Neuronal stem cell (in vitro differentiated cells): Measurements from ENCODE around the gene RSPO4.

Experiments
- DNase-seq: peaks from one replicate; pipeline ENCODE4 v3.0.0-alpha.2; 2013; ENCODE audit warnings: low spot score
- H2AFZ ChIP-seq: one replicate; pipeline ENCODE4 v1.6.1; 2013; ENCODE audit warnings: mild to moderate bottlenecking, low read length, inconsistent platforms
- H2AK5ac ChIP-seq: 2 replicates; pipeline ENCODE4 v1.6.1; 2013; ENCODE audit warnings: low read depth, mild to moderate bottlenecking, inconsistent platforms, low read length, moderate library complexity, mixed read lengths
- H2BK120ac ChIP-seq: 2 replicates; pipeline ENCODE4 v1.6.1; 2013; ENCODE audit warnings: low read depth, mild to moderate bottlenecking, inconsistent platforms, low read length, moderate library complexity, mixed read lengths
- H2BK12ac ChIP-seq: one replicate; pipeline ENCODE4 v1.6.1; 2013; ENCODE audit warnings: low read length, inconsistent platforms
- H2BK15ac ChIP-seq: 2 replicates; pipeline ENCODE4 v1.6.1; 2013; ENCODE audit warnings: mild to moderate bottlenecking, low read length, inconsistent platforms, mixed read lengths
- H2BK5ac ChIP-seq: one replicate; pipeline ENCODE4 v1.6.1; 2013; ENCODE audit warnings: inconsistent platforms, mild to moderate bottlenecking, low read length, moderate library complexity
- H3K14ac ChIP-seq: one replicate; pipeline ENCODE4 v1.6.1; 2013; ENCODE audit warnings: low read length, inconsistent platforms
- H3K18ac ChIP-seq: 2 replicates; pipeline ENCODE4 v1.6.1; 2013; ENCODE audit warnings: low read length, inconsistent platforms
- H3K23ac ChIP-seq: 2 replicates; pipeline ENCODE4 v1.6.1; 2013; ENCODE audit warnings: low read depth, mild to moderate bottlenecking, mixed read lengths, low read length, inconsistent platforms; ENCODE audit not compliant: poor library complexity
- H3K27ac ChIP-seq: replicated peaks from 3 replicates; pipeline ENCODE4 v1.5.1; 2013; ENCODE audit warnings: low read length, inconsistent platforms
- H3K27me3 ChIP-seq, 3 experiments: 2 replicates each; pipeline ENCODE4 v1.6.1; 2013; ENCODE audit warnings: low read length in 3 of 3, mild to moderate bottlenecking in 2 of 3, inconsistent platforms in 1 of 3, low read depth in 1 of 3, mixed read lengths in 1 of 3, moderate library complexity in 1 of 3; ENCODE audit not compliant: control insufficient read depth in 3 of 3, insufficient read depth in 3 of 3
- H3K36me3 ChIP-seq, 2 donors: replicated peaks in 1 of 2; 2 replicates each; pipeline ENCODE4 v1.6.1; 2013; ENCODE audit warnings: low read length in 2 of 2; ENCODE audit not compliant: control insufficient read depth in 2 of 2, insufficient read depth in 2 of 2
- H3K4ac ChIP-seq: 2 replicates; pipeline ENCODE4 v1.6.1; 2013; ENCODE audit warnings: inconsistent platforms, mild to moderate bottlenecking, low read length, moderate library complexity
- H3K4me1 ChIP-seq, 2 donors: 1 replicate in 1 of 2; 2 replicates in 1 of 2; pipeline ENCODE4 v1.6.1; 2013; ENCODE audit warnings: low read length in 2 of 2, low read depth in 1 of 2; ENCODE audit not compliant: control insufficient read depth in 2 of 2, insufficient read depth in 1 of 2
- H3K4me2 ChIP-seq: one replicate; pipeline ENCODE4 v1.6.1; 2013; ENCODE audit warnings: mild to moderate bottlenecking, low read length, inconsistent platforms; ENCODE audit not compliant: insufficient read depth, poor library complexity, severe bottlenecking
- H3K4me3 ChIP-seq, 2 donors: 2 replicates each; pipeline ENCODE4 v1.5.1; 2013; ENCODE audit warnings: low read length in 2 of 2, mild to moderate bottlenecking in 2 of 2, inconsistent platforms in 1 of 2, moderate library complexity in 1 of 2
- H3K79me1 ChIP-seq: one replicate; pipeline ENCODE4 v1.6.1; 2013; ENCODE audit warnings: low read depth, mild to moderate bottlenecking, inconsistent platforms, low read length, moderate library complexity
- H3K9ac ChIP-seq: one replicate; pipeline ENCODE4 v1.6.1; 2013; ENCODE audit warnings: mild to moderate bottlenecking, low read depth, low read length, inconsistent platforms; ENCODE audit not compliant: poor library complexity
- H3K9me3 ChIP-seq, 2 donors: replicated peaks in 1 of 2; 2 replicates each; pipeline versions ENCODE3 to v1.6.1; 2013; ENCODE audit warnings: low read length in 2 of 2, mild to moderate bottlenecking in 2 of 2, inconsistent platforms in 1 of 2, low read depth in 1 of 2, mixed read lengths in 1 of 2, moderate library complexity in 1 of 2; ENCODE audit not compliant: control insufficient read depth in 2 of 2, insufficient read depth in 1 of 2
- H4K8ac ChIP-seq: one replicate; pipeline ENCODE4 v1.6.1; 2013; ENCODE audit warnings: low read depth, mild to moderate bottlenecking, inconsistent platforms, low read length, moderate library complexity
- H4K91ac ChIP-seq: one replicate; pipeline ENCODE4 v1.6.1; 2013; ENCODE audit warnings: low read length, low read depth, mild to moderate bottlenecking, inconsistent platforms; ENCODE audit not compliant: poor library complexity
- WGBS, 2 donors: extraction: QIAGEN DNeasy Blood & Tissue Kit; methylation state at CpG; one replicate each; pipeline ENCODE4 v1.1.7; 2013; ENCODE audit warnings: missing lambda C conversion rate in 2 of 2, mixed read lengths in 1 of 2; ENCODE audit not compliant: insufficient read length in 2 of 2, insufficient replicate concordance in 1 of 2; ENCODE audit errors: extremely low coverage in 2 of 2; 5-methylcytosine and 5-hydroxymethylcytosine counted together

The RSPO4 gene

DNA sequence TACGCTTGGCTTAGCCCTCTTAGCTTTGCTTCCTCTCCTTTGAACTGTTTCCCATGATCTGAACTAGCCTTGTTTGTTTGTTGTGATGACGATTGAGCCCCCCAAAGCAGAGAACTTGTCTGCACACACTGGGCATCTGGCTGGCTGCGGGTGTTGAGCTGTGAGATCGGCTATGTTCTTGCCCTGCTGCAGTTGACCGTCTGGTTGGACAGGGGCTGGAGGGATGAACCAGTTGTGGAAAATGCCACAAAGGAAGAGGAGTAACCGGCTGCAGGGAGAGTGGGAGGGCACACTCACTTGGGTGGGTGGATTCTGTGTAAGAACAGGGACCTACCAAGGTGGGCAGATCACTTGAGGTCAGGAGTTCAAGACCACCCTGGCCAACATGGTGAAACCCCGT lies 12.4 kb upstream of the RSPO4 start:
- H3K27ac ChIP-seq, result no peak overlapping the region
- H2BK12ac ChIP-seq, result no peak overlapping the region
- no peak overlapping the region for H4K8ac ChIP-seq
- H3K27me3 ChIP-seq, result peaks cover 0 to 6% (median 0%) of the 10 kb centered on the region in 3 experiments
- no peak overlapping the region for H3K4me3 ChIP-seq
- WGBS, 2 donors, result no CpG with 5 or more reads among the region's 7 CpGs
- no peak overlapping the region for H4K91ac ChIP-seq
- H3K9me3 ChIP-seq, result no peaks in the 10 kb centered on the region
- H3K4me1 ChIP-seq, result no peaks in the 10 kb centered on the region
- no peak for DNase-seq
- no peak overlapping the region for H3K18ac ChIP-seq
- H3K14ac ChIP-seq, result no peak overlapping the region
- H2BK15ac ChIP-seq, result no peak overlapping the region
- H3K4ac ChIP-seq, result no peak overlapping the region
- H2AK5ac ChIP-seq, result no peak overlapping the region
- no peaks in the 10 kb centered on the region for H3K79me1 ChIP-seq
- no peak overlapping the region for H2BK120ac ChIP-seq
- H3K23ac ChIP-seq, result no peak overlapping the region
- H3K9ac ChIP-seq, result no peak overlapping the region
- H3K4me2 ChIP-seq, result no peak overlapping the region
- no peak overlapping the region for H2AFZ ChIP-seq
- no peaks in the 10 kb centered on the region for H3K36me3 ChIP-seq
- no peak overlapping the region for H2BK5ac ChIP-seq

DNA sequence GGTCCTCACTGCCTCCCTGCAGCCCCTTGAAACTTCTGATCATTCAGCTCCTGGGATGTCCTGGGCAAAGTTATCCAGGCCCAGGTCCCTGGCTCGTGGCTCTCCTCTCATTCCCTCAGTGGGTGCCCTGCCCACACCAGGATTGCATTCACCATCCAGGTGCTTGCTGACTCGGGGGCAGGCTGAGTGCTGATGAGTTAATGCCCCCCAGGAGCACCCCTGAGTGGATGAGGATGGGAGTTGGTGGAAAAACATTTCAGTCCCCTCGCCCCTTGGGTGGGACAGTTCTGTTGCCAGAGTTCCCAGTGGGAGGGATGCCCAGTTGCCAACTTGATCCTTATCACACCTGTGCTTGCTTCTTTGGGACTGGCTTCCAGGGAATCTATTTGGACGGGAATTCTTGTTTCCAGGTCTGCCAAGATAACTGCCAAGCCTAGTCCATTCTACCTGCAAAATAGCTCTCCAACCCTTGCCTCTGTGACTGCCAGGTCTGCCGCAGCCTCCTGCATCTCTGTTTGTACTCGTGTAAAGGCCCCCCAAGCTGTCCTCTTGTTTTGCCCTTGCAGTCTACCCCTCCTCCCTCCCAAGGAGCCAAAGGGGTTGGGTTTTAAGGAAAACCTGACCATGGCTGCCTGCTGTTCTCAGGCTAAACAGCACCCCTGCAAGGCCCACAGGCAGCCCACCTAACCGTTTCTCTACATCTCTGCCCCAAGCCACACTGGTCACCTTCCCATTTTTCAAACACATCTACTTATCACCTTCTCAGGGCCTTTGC lies 11.6 kb upstream of the RSPO4 start:
- Histone ChIP-seq H4K91ac (no peak overlapping the region), H3K4me2 (no peak overlapping the region), H2BK12ac (no peak overlapping the region), H3K4me1 (no peaks in the 10 kb centered on the region), H3K4ac (no peak overlapping the region), H4K8ac (no peak overlapping the region), H3K79me1 (no peaks in the 10 kb centered on the region), H3K36me3 (no peaks in the 10 kb centered on the region), H3K18ac (peak overlapping the region; percentile 27), H2BK120ac (peak overlapping the region; percentile 11), H3K4me3 (no peak overlapping the region), H2AFZ (no peak overlapping the region), H3K9me3 (no peaks in the 10 kb centered on the region), H3K27me3 (peaks cover 0 to 8% (median 0%) of the 10 kb centered on the region in 3 experiments), H3K27ac (no peak overlapping the region), H3K23ac (no peak overlapping the region), H2AK5ac (peak overlapping the region; percentile 22), H3K9ac (no peak overlapping the region), H2BK5ac (no peak overlapping the region), H2BK15ac (no peak overlapping the region), H3K14ac (no peak overlapping the region)
- no peak for DNase-seq
- 100% methylated on average over 1 of the region's 7 CpGs; no CpG with 5 or more reads in 1 of the 2 donors for WGBS, 2 donors

DNA sequence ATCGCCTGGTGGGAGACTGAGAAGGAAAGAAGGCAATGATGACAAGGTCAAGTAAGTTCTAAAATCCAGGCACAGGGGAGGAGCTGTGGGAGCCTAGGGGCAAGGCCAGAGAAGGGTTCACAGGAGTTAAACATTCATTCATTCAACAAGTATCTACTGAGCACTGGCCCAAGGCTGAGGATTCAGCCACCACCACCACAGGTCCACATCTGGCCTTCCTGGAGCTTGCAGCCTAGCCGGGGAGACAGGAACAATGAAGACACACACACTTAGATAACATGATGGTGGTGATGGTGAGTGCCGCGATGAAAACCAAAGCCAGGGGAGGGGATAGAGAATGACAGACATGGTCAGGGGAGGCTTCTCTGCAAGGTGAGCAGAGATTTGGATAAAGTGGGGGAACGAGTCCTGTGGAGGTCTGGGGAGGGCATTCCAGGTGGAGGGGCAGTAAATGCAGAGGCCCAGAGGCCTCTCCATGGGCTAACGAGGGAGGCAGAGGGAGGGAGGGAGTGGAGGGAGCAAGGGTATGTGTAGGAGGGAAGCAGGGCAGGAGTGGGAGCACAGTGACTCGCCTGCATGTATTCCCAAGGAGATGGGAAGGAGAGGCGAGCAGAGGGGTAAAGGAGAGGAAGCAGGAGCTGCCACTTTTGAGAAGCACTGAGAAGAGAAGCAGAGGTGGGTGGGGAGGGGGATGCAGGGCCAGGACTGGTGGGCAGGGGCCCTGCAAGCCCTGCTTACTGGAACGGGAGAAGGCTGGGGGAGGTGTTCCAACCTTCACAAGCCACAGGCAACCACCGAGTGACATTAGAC lies 10.5 kb upstream of the RSPO4 start:
- Histone ChIP-seq H3K9me3 (no peaks in the 10 kb centered on the region), H3K79me1 (no peaks in the 10 kb centered on the region)

DNA sequence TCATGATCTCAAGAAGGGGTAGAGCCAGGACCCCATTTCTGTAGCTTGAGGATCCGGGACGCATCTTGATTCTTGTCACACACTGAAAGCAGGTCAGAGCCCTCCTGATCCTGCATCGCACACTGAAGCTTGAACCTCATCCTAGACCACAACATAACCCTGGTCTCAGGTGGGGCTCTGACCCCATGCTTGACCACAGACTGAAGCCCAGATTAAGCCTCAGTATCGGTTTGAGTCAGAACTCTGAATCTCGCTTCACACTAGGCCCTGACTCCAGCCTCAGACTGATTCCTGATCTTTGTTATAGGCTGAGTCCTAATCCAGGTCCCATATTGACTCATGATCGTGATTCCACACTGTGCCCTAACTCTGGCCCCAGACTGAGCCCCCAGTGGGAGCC lies 8.5 kb upstream of the RSPO4 start:
- H3K4me2 ChIP-seq, result no peak overlapping the region
- no peak overlapping the region for H2BK5ac ChIP-seq
- WGBS, 2 donors, result no CpG with 5 or more reads among the region's 6 CpGs
- H3K36me3 ChIP-seq, result no peaks in the 10 kb centered on the region
- no peak overlapping the region for H2AFZ ChIP-seq
- H4K8ac ChIP-seq, result no peak overlapping the region
- no peak overlapping the region for H2AK5ac ChIP-seq
- H4K91ac ChIP-seq, result no peak overlapping the region
- no peak overlapping the region for H3K27ac ChIP-seq
- no peaks in the 10 kb centered on the region for H3K79me1 ChIP-seq
- no peak overlapping the region for H2BK120ac ChIP-seq
- no peak overlapping the region for H3K9ac ChIP-seq
- DNase-seq, result no peak
- no peaks in the 10 kb centered on the region for H3K4me1 ChIP-seq
- no peak overlapping the region for H3K23ac ChIP-seq
- H2BK15ac ChIP-seq, result no peak overlapping the region
- H3K9me3 ChIP-seq, result no peaks in the 10 kb centered on the region
- H3K4me3 ChIP-seq, result no peak overlapping the region
- no peak overlapping the region for H3K4ac ChIP-seq
- no peak overlapping the region for H3K14ac ChIP-seq
- peaks cover 0 to 8% (median 0%) of the 10 kb centered on the region in 3 experiments for H3K27me3 ChIP-seq
- no peak overlapping the region for H3K18ac ChIP-seq
- H2BK12ac ChIP-seq, result no peak overlapping the region

More for the DNA sequence above, 10.5 kb upstream of the RSPO4 start:
- H3K4me1 ChIP-seq, result no peaks in the 10 kb centered on the region
- H3K14ac ChIP-seq, result no peak overlapping the region
- peak overlapping the region; percentile 21 for H2AK5ac ChIP-seq
- WGBS, 2 donors, result no CpG with 5 or more reads among the region's 10 CpGs
- H3K4ac ChIP-seq, result no peak overlapping the region
- no peak overlapping the region for H2BK12ac ChIP-seq
- no peak overlapping the region for H3K4me3 ChIP-seq
- H3K18ac ChIP-seq, result peak overlapping the region; percentile 16
- no peak for DNase-seq
- no peaks in the 10 kb centered on the region for H3K36me3 ChIP-seq
- H4K8ac ChIP-seq, result no peak overlapping the region
- H4K91ac ChIP-seq, result peak overlapping the region; percentile 46
- H3K27ac ChIP-seq, result no peak overlapping the region
- no peak overlapping the region for H2BK120ac ChIP-seq
- H2BK15ac ChIP-seq, result peak overlapping the region; percentile 24
- H3K27me3 ChIP-seq, result peaks cover 0 to 8% (median 0%) of the 10 kb centered on the region in 3 experiments
- H2AFZ ChIP-seq, result no peak overlapping the region
- no peak overlapping the region for H3K9ac ChIP-seq
- no peak overlapping the region for H2BK5ac ChIP-seq
- H3K23ac ChIP-seq, result peak overlapping the region; percentile 81
- H3K4me2 ChIP-seq, result no peak overlapping the region
